HL-60 (cell line): ENCODE measurements around the gene ZNF709.
"Not testable (repeated sequence)": the region's sequence is repeated elsewhere in the genome, so short reads cannot be mapped to it uniquely, and the experiment has no call there.

Source experiments
- DNase-seq, 2 experiments: peaks; one replicate each; pipeline ENCODE4 v3.0.0-alpha.2; 2010 to 2020; ENCODE audit warnings: low read depth in 1 of 2, low spot score in 1 of 2
- H3K27ac ChIP-seq: fragments of 250-450 bp; sonication (Bioruptor Pico); replicated peaks from 2 replicates; pipeline ENCODE4 v1.5.1; 2020; ENCODE audit warnings: mild to moderate bottlenecking, moderate library complexity
- H3K27me3 ChIP-seq: fragments of 250-450 bp; sonication (Bioruptor Pico); 2 replicates; pipeline ENCODE4 v1.5.1; 2021; ENCODE audit warnings: mild to moderate bottlenecking, moderate library complexity; ENCODE audit not compliant: insufficient read depth, poor library complexity, severe bottlenecking
- H3K4me3 ChIP-seq: replicated peaks from 2 replicates; pipeline ENCODE4 v1.5.1; 2011; ENCODE audit warnings: mild to moderate bottlenecking, control low read depth, low read length; ENCODE audit not compliant: insufficient read depth
- GABPA ChIP-seq: IDR thresholded peaks from 2 replicates; pipeline ENCODE4 v1.6.1; 2012; ENCODE audit warnings: low read depth
- POLR2AphosphoS5 ChIP-seq: IDR thresholded peaks from 2 replicates; pipeline ENCODE4 v1.6.1; 2012; ENCODE audit warnings: low read depth
- SPI1 ChIP-seq: IDR thresholded peaks from 2 replicates; pipeline ENCODE4 v1.6.1; 2012; ENCODE audit warnings: low read depth, mild to moderate bottlenecking, borderline replicate concordance
- TF ChIP-seq, protein P1 (sequence below): IDR thresholded peaks from 2 replicates; pipeline ENCODE4 v1.6.1; 2012; ENCODE audit warnings: low read depth; ENCODE audit not compliant: insufficient replicate concordance
- TF ChIP-seq, protein P2 (sequence below): IDR thresholded peaks from one replicate; pipeline ENCODE4 v1.5.1; 2011; ENCODE audit warnings: low read length, control low read depth, inconsistent platforms; ENCODE audit not compliant: insufficient read depth

The ZNF709 gene

DNA sequence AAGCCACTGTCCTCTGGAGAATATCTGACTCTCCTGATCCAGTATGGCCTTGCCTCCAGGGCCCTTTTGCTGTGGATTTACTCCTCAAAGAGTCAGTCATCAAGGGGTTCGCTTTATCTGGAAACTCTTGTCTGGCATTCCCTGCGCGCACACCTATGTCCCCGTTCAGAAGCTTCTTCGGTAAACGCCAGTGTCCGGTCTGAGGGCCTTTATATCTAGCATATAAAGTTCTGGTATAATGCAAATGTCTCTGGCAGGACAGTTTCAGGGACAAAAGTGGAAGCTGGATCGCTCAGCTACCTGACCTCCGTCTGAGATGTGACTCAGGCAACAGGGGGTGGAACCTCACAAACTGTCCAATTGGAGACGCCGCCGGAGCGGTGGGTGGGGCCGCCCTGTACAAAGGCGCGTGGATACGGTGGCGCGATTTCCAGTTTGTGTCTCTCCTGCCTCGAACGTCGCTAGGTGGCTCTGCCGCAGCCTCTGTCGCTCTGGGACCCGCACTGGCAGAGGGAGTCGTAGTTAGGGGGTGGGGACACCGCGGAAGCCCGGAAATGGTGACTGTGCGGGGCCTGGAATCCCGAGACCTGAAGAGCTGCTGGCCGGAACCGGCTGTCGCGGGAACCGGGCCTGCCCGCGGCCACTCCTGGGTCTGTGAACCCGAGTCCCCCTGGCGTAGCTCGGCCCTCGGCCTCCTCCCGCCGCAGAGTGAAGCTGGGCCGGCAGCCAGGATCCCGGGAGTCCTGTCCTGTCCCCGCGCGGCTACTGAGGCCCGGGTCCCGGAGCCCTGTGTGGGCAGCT is 10.6 kb upstream of the ZNF709 start:
- peak overlapping the region; percentile 61 for H3K27ac ChIP-seq

DNA sequence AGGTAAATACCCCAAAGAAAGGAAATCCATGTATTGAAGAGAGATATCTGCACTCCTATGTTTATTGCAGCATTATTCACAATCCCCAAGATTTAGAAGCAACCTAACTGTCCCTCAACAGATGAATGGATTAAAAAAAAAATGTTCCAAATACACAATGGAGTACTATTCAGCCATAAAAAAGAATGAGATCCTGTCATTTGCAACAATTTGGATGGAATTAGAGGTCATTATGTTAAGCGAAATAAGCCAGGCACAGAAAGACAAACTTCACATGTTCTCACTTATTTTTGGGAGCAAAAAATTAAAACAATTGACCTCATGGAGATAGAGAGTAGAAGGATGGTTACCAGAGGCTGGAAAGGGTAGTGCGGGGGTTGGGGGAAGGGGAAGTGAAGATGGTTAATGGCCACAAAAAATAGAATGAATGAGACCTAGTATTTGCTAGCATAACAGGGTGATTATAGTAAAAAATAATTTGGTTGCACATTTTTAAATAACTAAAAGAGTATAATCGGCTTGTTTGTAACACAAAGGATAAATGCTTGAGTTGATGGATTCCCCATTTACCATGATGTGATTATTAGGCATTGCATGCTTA is 9.7 kb upstream of the ZNF709 start:
- Histone ChIP-seq H3K27ac (no peak overlapping the region), H3K4me3 (no peak overlapping the region), H3K27me3 (no peaks in the 10 kb centered on the region)
- TF ChIP-seq POLR2AphosphoS5 (no peak), SPI1 (no peak), GABPA (no peak)
- TF ChIP-seq, protein P1, sequence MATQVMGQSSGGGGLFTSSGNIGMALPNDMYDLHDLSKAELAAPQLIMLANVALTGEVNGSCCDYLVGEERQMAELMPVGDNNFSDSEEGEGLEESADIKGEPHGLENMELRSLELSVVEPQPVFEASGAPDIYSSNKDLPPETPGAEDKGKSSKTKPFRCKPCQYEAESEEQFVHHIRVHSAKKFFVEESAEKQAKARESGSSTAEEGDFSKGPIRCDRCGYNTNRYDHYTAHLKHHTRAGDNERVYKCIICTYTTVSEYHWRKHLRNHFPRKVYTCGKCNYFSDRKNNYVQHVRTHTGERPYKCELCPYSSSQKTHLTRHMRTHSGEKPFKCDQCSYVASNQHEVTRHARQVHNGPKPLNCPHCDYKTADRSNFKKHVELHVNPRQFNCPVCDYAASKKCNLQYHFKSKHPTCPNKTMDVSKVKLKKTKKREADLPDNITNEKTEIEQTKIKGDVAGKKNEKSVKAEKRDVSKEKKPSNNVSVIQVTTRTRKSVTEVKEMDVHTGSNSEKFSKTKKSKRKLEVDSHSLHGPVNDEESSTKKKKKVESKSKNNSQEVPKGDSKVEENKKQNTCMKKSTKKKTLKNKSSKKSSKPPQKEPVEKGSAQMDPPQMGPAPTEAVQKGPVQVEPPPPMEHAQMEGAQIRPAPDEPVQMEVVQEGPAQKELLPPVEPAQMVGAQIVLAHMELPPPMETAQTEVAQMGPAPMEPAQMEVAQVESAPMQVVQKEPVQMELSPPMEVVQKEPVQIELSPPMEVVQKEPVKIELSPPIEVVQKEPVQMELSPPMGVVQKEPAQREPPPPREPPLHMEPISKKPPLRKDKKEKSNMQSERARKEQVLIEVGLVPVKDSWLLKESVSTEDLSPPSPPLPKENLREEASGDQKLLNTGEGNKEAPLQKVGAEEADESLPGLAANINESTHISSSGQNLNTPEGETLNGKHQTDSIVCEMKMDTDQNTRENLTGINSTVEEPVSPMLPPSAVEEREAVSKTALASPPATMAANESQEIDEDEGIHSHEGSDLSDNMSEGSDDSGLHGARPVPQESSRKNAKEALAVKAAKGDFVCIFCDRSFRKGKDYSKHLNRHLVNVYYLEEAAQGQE: no peak
- TF ChIP-seq, protein P2, sequence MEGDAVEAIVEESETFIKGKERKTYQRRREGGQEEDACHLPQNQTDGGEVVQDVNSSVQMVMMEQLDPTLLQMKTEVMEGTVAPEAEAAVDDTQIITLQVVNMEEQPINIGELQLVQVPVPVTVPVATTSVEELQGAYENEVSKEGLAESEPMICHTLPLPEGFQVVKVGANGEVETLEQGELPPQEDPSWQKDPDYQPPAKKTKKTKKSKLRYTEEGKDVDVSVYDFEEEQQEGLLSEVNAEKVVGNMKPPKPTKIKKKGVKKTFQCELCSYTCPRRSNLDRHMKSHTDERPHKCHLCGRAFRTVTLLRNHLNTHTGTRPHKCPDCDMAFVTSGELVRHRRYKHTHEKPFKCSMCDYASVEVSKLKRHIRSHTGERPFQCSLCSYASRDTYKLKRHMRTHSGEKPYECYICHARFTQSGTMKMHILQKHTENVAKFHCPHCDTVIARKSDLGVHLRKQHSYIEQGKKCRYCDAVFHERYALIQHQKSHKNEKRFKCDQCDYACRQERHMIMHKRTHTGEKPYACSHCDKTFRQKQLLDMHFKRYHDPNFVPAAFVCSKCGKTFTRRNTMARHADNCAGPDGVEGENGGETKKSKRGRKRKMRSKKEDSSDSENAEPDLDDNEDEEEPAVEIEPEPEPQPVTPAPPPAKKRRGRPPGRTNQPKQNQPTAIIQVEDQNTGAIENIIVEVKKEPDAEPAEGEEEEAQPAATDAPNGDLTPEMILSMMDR: no peak
- DNase-seq: no peak

More for the DNA sequence above, 10.6 kb upstream of the ZNF709 start:
- peak; percentile 10 to 87 for DNase-seq
- H3K4me3 ChIP-seq: no peak overlapping the region; the same call in 1 of the 2 replicates
- no peaks in the 10 kb centered on the region for H3K27me3 ChIP-seq
- TF ChIP-seq SPI1: no peak
- TF ChIP-seq, protein P1: no peak
- no peak for TF ChIP-seq POLR2AphosphoS5
- no peak for TF ChIP-seq GABPA
- TF ChIP-seq, protein P2: no peak

DNA sequence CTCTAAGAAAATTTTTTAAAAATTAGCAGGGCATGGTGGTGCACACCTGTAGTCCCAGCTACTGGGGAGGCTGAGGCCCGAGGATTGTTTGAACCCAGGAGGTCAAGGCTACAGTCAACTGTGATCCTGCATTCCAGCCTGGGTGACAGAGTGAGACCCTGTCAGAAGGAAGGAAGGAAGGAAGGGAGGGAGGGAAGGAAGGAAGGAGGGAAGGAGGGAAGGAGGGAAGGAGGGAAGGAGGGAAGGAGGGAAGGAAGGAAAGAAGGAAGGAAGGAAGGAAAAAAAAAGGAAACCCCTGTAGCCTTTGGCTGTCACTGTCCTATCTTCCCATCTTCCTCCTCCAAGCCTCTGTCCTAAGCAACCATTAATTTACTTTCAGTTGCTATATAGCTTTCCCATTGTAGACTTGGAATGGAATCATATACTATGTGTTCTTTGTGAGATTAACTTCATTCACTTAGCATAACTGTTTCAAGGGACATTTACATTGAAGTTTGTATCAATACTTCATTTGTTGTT is 1.7 kb upstream of the ZNF709 start:
- H3K27me3 ChIP-seq, H3K4me3 ChIP-seq, DNase-seq, H3K27ac ChIP-seq: not testable (repeated sequence)

DNA sequence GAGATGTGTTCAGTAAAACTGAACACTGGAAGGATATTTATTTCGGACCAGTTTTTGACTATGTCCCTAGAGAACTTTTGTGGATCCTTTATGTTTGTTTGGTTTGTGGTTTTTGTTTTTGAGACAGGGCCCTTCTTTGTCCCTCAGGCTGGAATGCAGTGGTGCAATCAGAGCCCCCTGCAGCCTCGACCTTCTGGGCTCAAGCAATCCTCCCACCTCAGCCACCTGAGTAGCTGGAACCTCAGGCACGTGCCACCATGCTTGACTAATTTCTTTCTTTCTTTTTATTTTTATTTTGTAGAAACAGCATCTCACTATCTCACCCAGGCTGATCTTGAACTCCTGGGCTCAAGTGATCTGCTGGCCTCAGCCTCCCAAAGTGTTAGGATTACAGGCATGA is 955 bp upstream of the ZNF709 start:
- no peaks in the 10 kb centered on the region for H3K27me3 ChIP-seq
- no peak for DNase-seq
- no peak overlapping the region for H3K27ac ChIP-seq
- no peak for TF ChIP-seq POLR2AphosphoS5
- TF ChIP-seq SPI1: no peak
- TF ChIP-seq, protein P1: no peak
- TF ChIP-seq, protein P2: no peak
- no peak for TF ChIP-seq GABPA
- H3K4me3 ChIP-seq: no peak overlapping the region
